ENCODE results near the gene EPHB3.

EPHB3 gene

DNA sequence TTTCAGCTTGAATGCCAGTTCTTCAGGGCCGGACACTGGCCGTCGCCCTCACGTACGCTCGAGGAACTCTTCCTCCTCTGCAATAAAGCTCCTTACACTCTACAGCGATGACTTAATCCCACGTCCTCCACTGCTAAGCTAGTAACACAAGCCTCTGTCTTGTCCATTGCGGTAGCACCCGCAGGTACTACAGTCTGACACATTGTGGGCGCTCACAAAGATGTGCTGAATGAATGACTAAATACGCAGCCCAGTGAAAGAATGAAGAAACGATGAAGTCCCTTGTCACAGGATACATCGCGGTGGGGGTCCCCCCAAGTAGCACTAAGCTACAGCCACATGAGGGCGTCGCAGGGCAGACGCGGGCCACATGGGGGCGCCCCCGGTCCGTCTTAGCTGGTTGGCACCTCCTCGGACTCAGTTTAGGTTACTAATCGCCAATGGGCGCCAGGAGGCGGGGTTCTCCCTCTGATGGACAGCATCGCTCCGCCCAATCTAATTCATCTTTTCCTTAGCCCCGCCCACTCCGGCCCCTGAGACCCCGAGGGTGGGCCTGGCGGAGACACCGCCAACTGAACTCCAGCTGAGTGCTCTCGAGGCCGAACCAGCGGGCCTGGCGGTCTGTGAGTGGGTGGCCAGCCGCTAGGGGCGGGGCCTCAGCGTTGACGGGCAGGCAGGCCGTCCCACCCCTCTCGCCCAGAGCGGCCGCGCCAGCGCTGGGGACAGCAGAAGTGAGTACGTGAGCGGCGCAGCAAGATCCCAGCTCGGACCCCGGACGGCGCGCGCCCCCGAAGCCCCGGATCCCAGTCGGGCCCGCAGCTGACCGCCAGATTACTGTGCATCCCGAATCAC is at the start of gene EPHB3:
Gene EPHB3 (plus strand): TSS at position 725 of the 852 bp plus-strand sequence. CDS start 451 bp downstream, outside the sequence.
- DNase-seq, result peak; percentile 96

DNA sequence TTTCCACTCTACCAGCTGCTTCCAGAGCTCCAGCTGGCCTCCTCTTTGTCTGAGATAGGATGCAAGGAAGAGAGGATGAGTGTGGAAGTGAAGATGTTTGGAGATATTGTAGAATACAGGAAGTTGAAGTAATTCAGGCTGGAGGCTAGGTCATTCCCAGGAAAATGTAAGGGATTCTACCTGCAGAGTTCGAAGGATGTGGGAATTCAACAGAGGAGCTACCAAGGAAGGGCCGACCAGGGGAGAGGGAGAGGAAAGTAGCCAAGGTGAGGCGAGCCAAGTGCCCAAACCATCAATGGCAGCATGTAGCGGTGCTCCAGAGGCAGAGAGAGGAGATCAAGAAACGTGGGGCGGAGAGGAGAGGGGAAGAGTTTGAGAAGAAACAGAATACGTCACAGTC is 49.0 kb upstream of the EPHB3 start:
- no peak for DNase-seq

DNA sequence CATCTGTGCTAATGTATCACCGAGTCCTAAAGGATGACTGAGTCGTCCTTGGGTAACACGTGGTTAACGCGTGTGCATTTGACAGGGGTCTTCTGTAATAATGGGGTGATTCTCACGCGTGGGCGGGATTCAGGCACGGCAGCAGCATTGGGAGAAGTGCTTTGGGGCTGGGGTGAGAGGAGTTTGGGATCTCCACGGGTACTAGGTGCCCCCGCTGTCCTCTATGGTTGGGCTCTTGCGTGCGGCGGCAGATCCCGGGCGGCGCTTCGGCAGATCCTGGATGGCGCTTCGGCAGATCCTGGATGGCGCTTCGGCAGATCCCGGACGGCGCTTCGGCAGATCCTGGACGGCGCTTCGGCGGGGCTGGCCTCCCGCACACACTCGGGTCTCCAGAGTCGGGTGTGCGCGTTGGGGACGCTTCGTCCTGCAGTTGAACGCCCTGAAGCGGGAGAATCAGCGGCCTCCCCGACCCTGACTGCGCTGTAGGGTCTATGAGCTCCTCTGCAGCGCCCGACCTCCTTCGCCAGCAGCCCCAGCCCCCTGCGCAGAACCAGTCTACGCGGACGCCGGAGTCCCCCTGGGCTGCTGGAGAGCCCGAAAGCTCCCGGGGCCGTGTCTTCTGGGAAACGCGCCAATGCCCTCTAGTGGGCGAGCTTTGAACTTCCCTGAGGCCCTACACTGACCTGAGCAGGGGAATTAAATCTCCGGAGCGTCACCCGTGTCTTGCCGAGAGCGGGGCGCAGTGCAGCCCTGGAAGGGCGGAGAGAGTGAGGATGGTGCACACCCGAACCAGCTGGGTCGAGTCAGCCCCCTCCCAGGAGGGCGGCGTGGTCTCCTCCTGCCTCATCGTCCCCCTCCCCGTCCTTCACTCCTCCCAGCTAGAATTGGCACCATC is 48.1 kb upstream of the EPHB3 start:
- DNase-seq, result peak; percentile 80

DNA sequence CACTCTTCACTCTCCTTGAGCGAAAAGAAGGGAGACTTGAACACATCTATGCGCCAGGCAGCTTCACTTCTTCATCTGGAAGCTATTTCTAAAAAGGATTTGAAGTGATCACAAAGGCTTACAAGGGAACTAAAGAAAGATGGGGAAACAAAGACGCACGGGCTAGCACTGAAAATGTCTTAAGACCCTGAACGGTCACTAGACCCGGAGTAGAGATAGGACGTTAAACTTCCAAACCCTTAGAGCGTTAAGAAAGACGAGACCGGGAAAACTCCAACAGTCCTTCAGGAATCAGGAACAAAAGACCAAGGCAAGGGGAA is 47.5 kb upstream of the EPHB3 start:
- DNase-seq, result no peak

DNA sequence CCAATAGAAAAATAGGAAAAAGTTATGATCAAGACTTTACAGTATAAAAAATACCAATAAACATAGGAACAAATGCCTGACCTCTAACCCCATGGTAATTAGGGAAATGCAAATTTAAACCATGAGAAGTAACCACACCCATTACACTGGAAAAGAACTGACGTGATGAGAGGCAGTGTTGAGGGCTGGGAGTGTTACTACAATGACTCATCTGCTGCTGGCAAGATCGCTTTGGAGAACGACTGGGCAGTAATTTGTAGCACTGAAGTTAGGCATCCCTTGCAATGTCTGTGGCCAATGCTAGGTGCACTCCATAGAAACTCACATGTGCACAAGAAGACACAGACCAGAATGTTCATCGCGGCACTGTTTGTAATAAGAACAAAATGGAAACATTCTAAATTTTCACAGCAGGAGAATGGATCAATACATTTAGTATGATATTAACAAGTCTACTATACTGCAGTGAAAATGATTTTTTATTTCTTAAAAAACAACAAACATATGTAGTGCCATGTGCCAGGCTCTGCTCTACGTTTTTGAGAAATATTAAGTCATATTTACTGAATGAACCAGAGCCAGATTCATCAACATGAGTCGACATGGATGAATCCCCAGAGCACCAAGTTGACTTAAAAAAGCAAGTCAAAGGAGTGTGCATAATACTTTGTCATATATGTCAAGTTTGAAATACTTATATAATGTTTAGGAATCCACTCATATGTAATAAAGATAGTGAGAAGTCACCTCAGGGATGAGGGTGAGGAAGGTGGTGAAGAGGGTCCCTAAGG is 37.6 kb upstream of the EPHB3 start:
- peak; percentile 91 for DNase-seq

DNA sequence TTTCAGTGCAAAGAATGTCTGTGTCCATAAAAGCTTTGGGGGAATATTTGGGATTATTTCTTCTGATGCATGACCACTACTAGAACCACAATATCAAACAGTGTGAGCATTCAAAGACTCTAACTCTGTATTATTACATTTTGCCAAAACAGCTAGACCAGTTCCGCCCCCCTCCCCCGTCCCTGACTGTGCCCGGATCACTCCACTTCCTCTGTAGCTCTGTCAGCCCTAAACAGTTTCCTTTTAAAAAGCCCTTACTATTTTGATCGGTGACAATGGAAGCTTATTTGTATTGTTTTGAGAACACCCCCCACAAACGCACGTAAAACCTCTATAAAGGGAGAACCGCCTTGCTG is 36.6 kb upstream of the EPHB3 start:
- DNase-seq, result peak; percentile 59

DNA sequence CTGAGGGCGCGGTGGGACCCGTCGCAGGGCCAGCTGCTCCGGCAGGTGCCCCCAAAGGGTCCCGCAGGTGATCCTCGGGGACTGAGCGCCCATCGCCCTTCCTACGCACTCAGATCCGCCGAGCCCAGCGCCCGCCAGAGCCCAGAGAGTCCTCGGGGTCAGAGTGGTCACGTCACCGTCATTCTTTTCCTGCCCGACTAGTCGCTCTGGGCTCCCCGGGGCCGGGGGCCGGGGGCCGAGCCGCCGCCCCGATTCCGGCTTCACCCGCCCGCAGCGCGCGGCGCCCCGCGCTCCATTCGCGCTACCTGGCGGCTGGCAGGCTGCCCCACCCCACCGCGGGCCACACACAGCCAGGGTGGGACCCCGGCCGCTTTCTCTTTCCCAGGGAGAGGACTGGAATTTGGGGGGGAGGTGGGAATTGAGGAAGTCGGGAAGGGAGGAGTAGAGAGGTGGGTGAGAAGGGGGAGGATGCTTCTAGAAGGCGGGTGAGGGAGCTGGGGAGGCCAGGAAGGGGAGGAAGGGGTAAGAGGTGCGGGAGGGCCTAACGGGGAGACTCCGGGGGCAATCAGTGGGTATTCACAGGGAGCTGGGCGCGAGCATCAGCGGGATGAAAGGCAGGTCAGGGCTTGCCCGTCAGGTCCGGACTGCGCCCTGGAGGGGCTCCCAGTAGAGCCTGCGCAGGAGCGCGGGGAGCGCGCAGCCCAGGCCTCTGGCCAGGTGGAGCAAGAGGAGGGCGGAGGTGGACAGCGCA is 36.1 kb upstream of the EPHB3 start:
- DNase-seq, result no peak

DNA sequence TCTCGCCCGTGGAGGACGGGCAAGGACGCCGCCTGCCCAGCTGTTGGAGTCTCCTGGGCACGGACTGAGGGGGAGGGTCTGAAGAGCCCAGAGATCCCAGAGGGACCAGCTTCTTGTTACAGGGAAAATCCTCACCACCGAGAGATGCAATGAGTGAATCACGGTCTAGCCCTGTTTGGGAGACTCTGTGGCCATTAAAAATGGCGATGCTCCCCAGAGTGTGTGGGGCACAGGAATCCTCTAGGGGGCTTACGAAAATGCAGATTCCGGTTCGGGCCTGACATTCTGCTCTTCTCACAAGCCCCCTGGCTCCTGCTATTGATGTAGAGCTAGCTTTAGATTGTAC is 35.5 kb upstream of the EPHB3 start:
- no peak for DNase-seq

DNA sequence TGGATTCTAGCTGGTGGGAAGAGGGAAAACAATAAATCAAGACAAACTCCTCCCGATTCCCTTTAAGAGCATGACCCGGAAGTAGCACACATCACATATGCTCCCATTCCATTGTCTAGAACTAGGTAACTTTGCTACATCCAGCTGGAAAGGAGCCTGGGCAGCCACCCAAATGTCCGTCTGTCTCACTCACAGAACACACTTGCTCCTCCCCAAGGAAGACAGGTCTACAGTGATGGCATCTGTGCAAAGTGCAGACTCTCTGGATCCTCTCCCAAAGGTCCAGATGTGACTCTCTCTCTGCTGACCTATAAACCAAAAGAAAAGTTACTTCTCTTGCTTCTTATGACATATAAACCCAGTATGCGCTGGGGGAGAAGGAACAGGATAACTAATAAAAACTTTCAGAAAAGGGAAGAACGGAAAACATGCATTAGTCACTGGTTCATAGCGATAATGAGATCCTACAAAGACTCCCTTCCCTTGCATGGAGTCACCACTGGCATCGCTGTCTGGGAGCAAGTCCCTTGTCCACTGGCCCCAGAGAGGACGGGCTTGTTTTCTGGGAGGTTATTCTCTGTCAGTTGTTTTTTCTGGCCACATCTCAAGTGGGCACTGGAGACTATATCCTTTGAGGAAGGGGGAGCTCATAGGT is 29.8 kb upstream of the EPHB3 start:
- DNase-seq, result peak; percentile 60

DNA sequence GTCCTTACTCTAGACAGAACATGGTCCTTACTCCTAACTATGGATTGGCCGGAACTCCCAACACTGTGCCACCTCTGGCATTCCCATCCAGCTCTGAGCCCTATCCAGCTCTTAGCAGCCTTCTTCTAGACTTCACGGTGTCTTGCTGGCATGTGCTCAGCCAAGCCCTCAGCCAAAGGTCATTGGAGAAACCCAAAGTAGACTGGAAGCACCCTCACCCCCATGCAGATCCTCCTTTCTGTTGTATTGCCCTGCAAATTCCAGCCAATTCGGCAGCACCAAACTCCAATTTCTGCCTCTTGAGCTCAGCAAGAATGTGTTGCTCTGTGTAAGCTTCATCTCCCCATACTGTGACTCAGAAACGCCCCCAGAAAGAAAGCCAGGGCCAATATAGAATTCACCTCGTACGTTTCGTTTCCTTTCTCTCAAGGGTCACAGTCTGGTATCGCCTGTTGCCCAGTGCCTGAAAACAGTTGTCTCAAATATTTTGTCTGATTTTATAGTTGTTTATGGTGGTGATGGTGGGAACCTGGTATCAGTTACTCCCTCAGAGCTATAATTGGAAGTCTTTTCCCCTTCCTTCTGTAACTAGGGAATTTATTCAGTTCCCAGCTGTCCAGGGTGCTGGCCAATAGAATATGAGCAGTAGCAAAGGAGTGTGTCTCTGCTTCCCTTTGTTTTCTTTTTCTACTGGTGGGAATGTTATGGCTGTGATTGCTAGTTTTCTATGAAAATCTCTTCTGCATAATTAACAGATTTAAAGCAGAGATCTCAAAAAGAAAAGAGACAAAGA is 28.4 kb upstream of the EPHB3 start:
- DNase-seq, result no peak

DNA sequence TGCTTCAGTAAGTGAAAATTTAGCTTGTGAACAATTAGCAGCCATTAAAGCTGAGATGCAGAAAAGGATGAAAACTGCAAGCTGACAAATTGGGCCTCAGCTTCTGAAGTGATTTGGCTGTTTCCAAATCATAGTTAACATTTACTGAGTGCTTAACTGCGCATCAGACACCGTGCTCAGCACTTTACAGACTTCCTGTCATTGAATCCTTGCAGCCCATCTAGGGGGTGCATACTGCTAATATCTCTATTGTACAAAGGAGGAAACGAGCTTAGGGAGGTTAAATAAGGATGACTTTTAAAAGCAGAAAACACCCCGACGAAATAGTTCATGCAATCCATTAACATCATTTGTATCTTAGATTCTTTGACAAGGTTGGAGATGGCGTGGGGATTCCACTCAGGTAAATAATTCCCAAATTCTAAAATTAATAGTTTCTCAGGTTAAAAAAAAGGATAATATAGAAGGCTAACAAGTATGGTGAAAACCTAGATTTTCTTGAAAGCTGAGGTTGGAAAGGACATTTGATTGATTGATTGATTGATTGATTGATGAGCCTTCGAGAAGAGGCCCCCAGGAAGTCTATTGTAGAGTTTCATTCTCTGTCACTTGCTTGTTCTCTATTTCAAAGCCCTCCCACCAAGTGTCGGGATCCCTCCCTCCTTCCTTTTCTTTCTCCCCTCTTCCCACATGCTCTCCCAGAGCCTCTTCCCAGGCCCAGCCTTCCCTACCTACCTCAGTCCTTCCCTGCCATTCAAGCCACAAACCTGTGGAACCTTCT is 23.5 kb upstream of the EPHB3 start:
- DNase-seq, result no peak

DNA sequence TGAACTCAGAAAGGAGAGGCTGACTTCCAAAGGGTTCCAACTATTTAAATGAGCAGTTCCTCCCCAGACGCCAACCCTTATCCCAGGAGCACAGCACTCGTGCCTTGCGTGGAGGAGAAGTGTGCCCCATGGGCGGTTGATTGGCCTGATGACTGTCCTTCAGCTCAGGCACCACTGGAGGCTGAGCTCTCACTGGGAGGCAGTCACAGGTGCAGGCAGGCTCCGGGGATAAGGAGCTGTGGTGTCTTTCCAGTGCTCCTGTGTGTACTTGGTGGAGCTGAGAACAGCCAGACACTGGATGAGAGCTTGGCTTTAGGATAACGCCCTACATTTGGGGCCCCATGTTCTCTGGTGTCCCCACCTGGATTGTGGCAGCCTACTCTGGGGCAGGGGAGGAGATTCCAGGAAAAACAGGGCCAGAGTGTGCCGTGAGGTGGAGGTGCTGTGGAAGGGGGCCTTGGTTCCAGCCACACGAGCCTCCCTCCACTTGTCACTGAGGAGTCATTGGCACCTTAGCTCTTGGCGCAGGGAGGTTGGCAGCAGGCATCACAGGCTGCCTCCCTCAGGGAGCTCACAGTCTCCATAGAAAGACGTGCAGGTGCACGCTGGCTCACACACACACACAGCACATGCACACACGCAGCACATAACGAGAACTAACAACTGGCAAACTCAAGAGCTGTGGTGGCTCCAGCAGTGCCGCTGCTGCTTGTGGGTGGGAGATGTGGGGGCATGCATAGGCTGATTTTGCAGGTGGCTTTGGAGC is 22.7 kb upstream of the EPHB3 start:
- DNase-seq, result no peak

DNA sequence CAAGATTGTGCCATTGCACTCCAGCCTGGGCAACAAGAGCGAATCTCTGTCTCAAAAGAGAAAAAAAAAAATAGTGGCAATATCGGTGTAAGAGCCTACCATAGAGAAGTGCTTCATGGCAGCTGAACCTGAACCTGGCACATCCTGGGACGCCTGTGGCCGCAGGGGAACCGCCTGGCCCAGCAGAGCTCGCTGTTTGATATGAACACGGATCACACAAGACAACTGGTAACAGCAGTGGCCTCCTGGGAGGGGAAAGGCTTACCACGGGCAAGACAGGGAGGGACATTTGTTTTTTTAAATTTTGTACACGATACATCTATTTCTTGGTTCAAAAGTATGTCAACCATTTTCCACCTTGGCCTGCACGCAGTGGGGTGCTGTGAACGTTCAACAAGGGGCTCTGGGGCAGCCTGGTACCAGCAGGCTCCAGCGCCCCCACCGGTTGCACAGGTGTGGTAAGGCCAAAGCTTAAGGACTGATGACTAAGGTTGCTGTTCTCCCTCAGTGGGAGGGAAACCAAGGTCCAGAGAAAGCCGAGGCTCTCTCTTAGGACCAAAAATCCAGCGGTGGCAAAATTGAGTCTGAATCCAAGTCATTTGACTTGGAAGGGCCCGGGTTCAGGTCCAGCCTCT is 21.7 kb upstream of the EPHB3 start:
- no peak for DNase-seq

DNA sequence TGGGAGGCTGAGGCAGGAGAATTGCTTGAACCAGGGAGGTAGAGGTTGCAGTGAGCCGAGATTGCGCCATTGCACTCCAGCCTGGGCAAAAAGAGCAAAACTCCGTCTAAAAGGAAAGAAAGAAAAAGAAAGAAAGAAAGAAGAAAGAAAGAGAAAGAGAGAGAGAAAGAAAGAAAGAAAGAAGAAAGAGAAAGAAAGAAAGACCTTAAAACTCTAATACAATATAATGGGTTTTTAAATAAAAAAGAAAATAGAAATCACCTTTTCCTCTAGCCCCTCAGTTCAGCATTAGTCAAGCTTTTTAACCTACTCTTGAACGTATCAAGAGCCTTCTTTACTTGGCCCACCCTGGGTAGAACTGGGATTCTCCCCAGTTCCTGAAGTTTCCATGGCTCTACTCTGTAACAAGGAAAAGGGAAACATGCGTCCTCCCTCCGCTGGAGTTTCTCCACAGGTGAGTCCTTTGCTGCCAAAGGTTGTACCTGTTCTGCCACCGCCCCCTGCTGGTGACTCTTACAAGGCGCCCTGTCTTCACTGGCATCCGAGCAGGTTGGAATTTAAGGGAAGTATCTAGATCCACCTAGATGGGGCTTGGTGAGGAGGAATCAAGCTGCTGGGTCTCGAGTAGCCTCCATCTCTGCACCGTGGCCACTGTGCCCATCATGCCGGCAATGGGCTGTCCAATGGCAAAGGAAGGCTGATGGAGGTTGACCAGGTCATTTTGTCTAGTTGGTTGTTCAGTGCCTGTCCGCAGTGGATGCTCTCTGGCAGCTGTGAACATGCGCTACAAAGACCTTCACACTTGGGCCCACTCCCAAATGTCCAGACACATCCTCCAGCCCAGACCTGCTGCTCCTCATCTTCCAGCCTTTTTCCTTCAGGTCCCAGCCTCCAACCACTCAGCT is 20.6 kb upstream of the EPHB3 start:
- peak; percentile 51 for DNase-seq

DNA sequence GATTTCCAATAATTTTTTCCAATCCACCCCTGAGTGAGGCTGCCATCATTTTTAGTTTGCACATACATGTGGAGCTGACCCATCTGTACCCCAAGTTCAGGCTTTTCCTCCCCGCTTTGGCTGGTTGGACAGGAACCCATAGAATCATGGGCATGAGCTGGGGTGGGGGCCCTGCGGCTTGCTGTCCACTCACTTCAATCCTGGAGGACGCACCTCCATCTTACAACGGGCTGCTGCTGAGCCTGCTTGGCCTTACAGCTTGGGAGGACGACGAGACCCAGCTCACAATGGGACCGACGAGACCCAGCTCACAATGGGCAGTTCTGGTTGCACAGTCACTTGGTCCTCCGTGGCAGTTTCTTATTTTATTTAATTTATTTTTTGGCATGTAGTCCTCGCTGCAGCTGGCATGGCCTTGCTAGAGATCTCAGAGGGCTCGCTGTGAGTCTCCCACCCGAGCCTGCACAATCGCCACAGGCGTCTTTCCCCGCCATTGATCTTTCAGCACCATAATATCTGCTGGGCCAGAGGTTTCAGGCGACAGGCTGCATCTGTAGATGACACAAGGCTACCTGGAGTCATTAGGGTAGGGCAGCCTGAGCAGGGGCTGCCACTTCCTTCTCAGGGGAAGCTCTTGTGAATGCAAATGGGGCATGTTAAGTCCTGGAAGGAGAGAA is 19.6 kb upstream of the EPHB3 start:
- no peak for DNase-seq

DNA sequence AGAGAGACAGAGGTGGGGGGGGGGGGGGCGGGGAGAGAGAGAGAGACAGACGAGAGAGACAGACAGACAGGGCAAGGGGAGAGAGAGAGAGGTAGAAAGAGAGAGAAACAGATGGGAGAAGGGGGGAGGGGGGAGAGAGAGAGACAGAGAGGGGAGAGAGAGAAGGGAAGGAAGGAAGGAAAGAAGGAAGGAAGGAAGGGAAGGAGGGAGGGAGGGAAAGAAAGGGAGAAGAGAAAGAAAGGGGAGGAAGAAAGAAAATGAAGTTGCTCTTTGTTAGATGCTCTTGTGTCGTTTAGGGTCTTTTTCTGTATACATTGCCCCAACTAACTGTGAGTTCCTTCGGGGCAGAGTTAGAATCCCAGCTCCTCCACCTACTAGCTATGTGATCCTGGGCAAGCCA is 19.0 kb upstream of the EPHB3 start:
- no peak for DNase-seq

DNA sequence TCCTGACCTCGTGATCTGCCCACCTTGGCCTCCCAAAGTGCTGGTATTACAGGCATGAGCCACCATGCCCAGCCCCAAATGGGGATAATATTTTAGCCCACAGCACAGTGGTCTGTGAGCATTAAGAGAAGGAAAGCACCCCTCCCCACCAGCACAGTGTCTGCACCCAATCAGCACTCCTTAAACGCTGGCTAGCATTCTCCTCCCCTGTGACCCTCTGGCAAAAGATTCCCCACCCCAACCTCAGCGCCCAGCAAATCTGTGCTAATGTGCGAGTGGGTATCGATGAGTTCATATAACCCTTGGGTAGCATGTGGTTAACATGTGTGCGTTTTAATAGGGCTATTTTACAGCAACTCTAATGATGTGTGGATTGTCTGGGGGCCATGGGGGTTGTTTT is 18.3 kb upstream of the EPHB3 start:
- no peak for DNase-seq

Measured in inflammatory macrophage treated with lipopolysaccharide for 4 hours (primary cell).